GM12878 (cell line): Measurements from ENCODE around the gene HCK. TPM values are rescaled to one million over a fixed set of nuclear protein-coding genes. Genes with fewer than 3 reads are reported as not detected.

ENCODE experiments used
- ATAC-seq: fragments of 200-7000 bp; cut with Tn5 transposase; 3 replicates; pipeline ENCODE4 v1.9.1; 2020; ENCODE audit warnings: mild to moderate bottlenecking, moderate library complexity
- BruUV-seq: library from RNA; stranded (reverse); fragments of 400-500 nt; replicated peaks from 2 replicates; lab custom pipeline; 2021; lab: Mats Ljungman, UMichigan
- CTCF ChIA-PET: fragments of 300-600 bp; sonication (Branson Sonifier 250); formaldehyde crosslinking; extraction: SDS; loops from one replicate; lab custom pipeline; 2021; ENCODE audit warnings: inconsistent platforms; lab: Yijun Ruan, JAX
- POLR2A ChIA-PET: fragments of 350-600 bp; formaldehyde crosslinking; extraction: SDS; loops from one replicate; lab custom pipeline; 2021; ENCODE audit warnings: inconsistent platforms; lab: Charles Lee
- RAD21 ChIA-PET: fragments of 300-600 bp; sonication (Branson Sonifier 250); formaldehyde crosslinking; loops from one replicate; lab custom pipeline; 2023; ENCODE audit warnings: antibody characterized with exemption; ENCODE audit not compliant: unreplicated experiment; lab: Charles Lee
- SMC1A ChIA-PET: fragments of 300-600 bp; sonication (Branson Sonifier 250); formaldehyde crosslinking; loops from one replicate; lab custom pipeline; 2023; ENCODE audit not compliant: unreplicated experiment, uncharacterized antibody; lab: Charles Lee
- DNase-seq: peaks from one replicate; pipeline ENCODE4 v3.0.0-alpha.2; 2011; ENCODE audit warnings: low read depth, low spot score
- FAIRE-seq: peaks from 3 replicates; lab custom pipeline; 2011; peaks lifted over from hg19 to GRCh38; lab: Jason Lieb, UNC
- H2AFZ ChIP-seq: 2 replicates; pipeline ENCODE4 v1.6.0; 2011; ENCODE audit warnings: low read depth, low read length, control low read depth; ENCODE audit not compliant: control insufficient read depth
- H3K27ac ChIP-seq: 2 replicates; pipeline ENCODE4 v1.5.1; 2011; ENCODE audit warnings: control low read depth; ENCODE audit not compliant: control insufficient read depth, insufficient read depth
- H3K27me3 ChIP-seq, 2 experiments: replicated peaks in 1 of 2; 2 replicates each; pipeline versions ENCODE4 v1.6.0 to v1.6.1; 2011; ENCODE audit warnings: low read length in 1 of 2; ENCODE audit not compliant: control insufficient read depth in 2 of 2, insufficient read depth in 2 of 2
- H3K36me3 ChIP-seq, 2 experiments: 2 replicates each; pipeline ENCODE4 v1.5.1; 2011; ENCODE audit warnings: low read length in 1 of 2; ENCODE audit not compliant: control insufficient read depth in 2 of 2, insufficient read depth in 2 of 2
- H3K4me1 ChIP-seq: 2 replicates; pipeline ENCODE4 v1.6.1; 2011; ENCODE audit warnings: mild to moderate bottlenecking, low read length, moderate library complexity, mixed read lengths; ENCODE audit not compliant: control insufficient read depth, insufficient read depth
- H3K4me2 ChIP-seq: 2 replicates; pipeline ENCODE4 v1.6.0; 2011; ENCODE audit warnings: control low read depth; ENCODE audit not compliant: control insufficient read depth, insufficient read depth
- H3K4me3 ChIP-seq: fragments of 200-600 bp; sonication (generic); 2 replicates; pipeline ENCODE4 v1.5.1; 2016
- H3K79me2 ChIP-seq: 2 replicates; pipeline ENCODE4 v1.6.0; 2011; ENCODE audit warnings: low read length; ENCODE audit not compliant: control insufficient read depth, insufficient read depth
- H3K9ac ChIP-seq: 2 replicates; pipeline ENCODE4 v1.8.0; 2011; ENCODE audit warnings: low read length, control low read depth, mixed read lengths; ENCODE audit not compliant: control insufficient read depth, insufficient read depth
- H3K9me3 ChIP-seq: replicated peaks from 3 replicates; pipeline ENCODE4 v1.5.1; 2011; ENCODE audit warnings: mild to moderate bottlenecking, low read length; ENCODE audit not compliant: control insufficient read depth, insufficient read depth
- H4K20me1 ChIP-seq: 2 replicates; pipeline ENCODE4 v1.6.0; 2011; ENCODE audit not compliant: control insufficient read depth, insufficient read depth
- CUX1 ChIP-seq: IDR thresholded peaks from 2 replicates; pipeline ENCODE4 v1.6.1; 2012; ENCODE audit warnings: improper control_type of control experiment, low read depth, low read length; ENCODE audit not compliant: insufficient replicate concordance
- FOXK2 ChIP-seq: fragments of 450-650 bp; IDR thresholded peaks from 2 replicates; pipeline ENCODE4 v1.6.1; 2017; ENCODE audit warnings: mild to moderate bottlenecking, moderate library complexity
- GATAD2B ChIP-seq: fragments of 450-650 bp; conservative IDR thresholded peaks from 2 replicates; pipeline ENCODE4 v1.6.1; 2017; ENCODE audit warnings: low read depth, mild to moderate bottlenecking, moderate library complexity
- IRF4 ChIP-seq: IDR thresholded peaks from 2 replicates; pipeline ENCODE4 v1.6.1; 2011; ENCODE audit warnings: low read depth, low read length
- IRF5 ChIP-seq: fragments of 450-650 bp; IDR thresholded peaks from 2 replicates; pipeline ENCODE4 v1.6.1; 2017; ENCODE audit warnings: borderline replicate concordance
- RAD51 ChIP-seq: fragments of 450-650 bp; IDR thresholded peaks from 2 replicates; pipeline ENCODE4 v1.6.1; 2016; ENCODE audit warnings: moderate library complexity, mild to moderate bottlenecking, inconsistent platforms
- SPI1 ChIP-seq: IDR thresholded peaks from 2 replicates; pipeline ENCODE4 v1.6.1; 2011; ENCODE audit warnings: low read depth, mild to moderate bottlenecking, low read length, moderate library complexity, borderline replicate concordance; ENCODE audit not compliant: insufficient read depth
- ZNF384 ChIP-seq: IDR thresholded peaks from 2 replicates; pipeline ENCODE4 v1.6.1; 2012; ENCODE audit warnings: low read depth, mild to moderate bottlenecking, low read length, improper control_type of control experiment, borderline replicate concordance
- WGBS: methylation state at CpG from one replicate; pipeline ENCODE4 v1.1.6; 2016; ENCODE audit warnings: low lambda C conversion rate; ENCODE audit not compliant: insufficient replicate concordance, insufficient coverage; ENCODE audit errors: missing lambda C conversion rate; 5-methylcytosine and 5-hydroxymethylcytosine counted together
- in situ Hi-C: fragments of 300-500 bp; cut with MboI; formaldehyde crosslinking; loops from 9 replicates; pipeline ENCODE4 v1.14.3; 2018; ENCODE audit warnings: mixed read lengths
- intact Hi-C: fragments of 100-400 bp; cut with micrococcal nuclease; formaldehyde crosslinking; loops from one replicate; pipeline ENCODE4 v1.14.2; 2022; ENCODE audit not compliant: unreplicated experiment
- polyA plus RNA-seq, 11 experiments: library from polyadenylated mRNA; depleted of rRNA in 4 of 11; unstranded in 6 of 11; stranded (reverse) in 5 of 11; fragments of >200 nt; fragmentation: Nextera tagmentation in 4 of 11; fragmentation: Illumina TruSeq in 1 of 11; extraction: Ambion mirVana in 4 of 11; extraction: Trizol in 1 of 11; gene quantifications; 1 replicate in 1 of 11; 2 replicates in 10 of 11; pipeline versions ENCODE4 v1.2.1 to v1.2.3, GENCODE V29; 2011 to 2016; ENCODE audit warnings: inconsistent platforms in 2 of 11, missing spikeins in 2 of 11, low read depth in 1 of 11
- total RNA-seq, 4 experiments: library from RNA; depleted of rRNA in 3 of 4; stranded (reverse); fragments of >200 nt in 3 of 4; fragmentation: Illumina TruSeq in 1 of 4; extraction: Trizol in 1 of 4; gene quantifications; 2 replicates each; pipeline versions ENCODE4 v1.2.1 to v1.2.3, GENCODE V29; 2013 to 2021

The HCK gene
- total and polyA plus RNA-seq, 10 of the 15 experiments (the other 5 are each of a cell fraction or from before 2014, with no cell fraction given), result 1.3 to 30.3 (median 18.5) TPM

GRCh38 chr20:32063695-32064094 is 11.7 kb downstream of the HCK start:
- no peak overlapping the region for H3K4me3 ChIP-seq
- POLR2A ChIA-PET, result interaction anchor here (0.6 to 5.5 kb wide), 12 partner anchors 7 to 292 kb away, joined by 3 to 86 read pairs (median 5); partner anchors contain the start of gene HCK
- no peak for TF ChIP-seq IRF5
- peak; percentile 72; the same call in 1 of the 2 replicates for TF ChIP-seq RAD51
- TF ChIP-seq ZNF384, result peak; percentile 50; the same call in 1 of the 2 replicates
- TF ChIP-seq, all 136 proteins: peak for 2
- 83% methylated on average over 4 of the region's 4 CpGs for WGBS
- no TSS peak for BruUV-seq
- Histone ChIP-seq H3K36me3 (no peaks in the 10 kb centered on the region), H3K9ac (no peak overlapping the region), H3K4me1 (peaks cover 40% of the 10 kb centered on the region), H3K27me3 (no peaks in the 10 kb centered on the region), H4K20me1 (no peaks in the 10 kb centered on the region), H3K79me2 (no peaks in the 10 kb centered on the region), H2AFZ (no peak overlapping the region), H3K27ac (peak overlapping the region; percentile 51), H3K4me2 (peak overlapping the region; percentile 40), H3K9me3 (no peaks in the 10 kb centered on the region; the same call in 2 of the 3 replicates)
- in situ Hi-C loops (no loop called here), intact Hi-C loops (loop anchor here (2.0 kb wide), 1 partner anchor 29 kb away; no protein-coding TSS in a partner anchor)
- no peak for FAIRE-seq
- RAD21 ChIA-PET, result interaction anchor here (2.3 to 17.3 kb wide), 5 partner anchors 8 to 29 kb away, joined by 10 to 215 read pairs (median 53); partner anchors contain the start of gene HCK
- SMC1A ChIA-PET, result interaction anchor here (1.2 to 8.7 kb wide), 11 partner anchors 8 to 222 kb away, joined by 3 to 108 read pairs (median 8); partner anchors contain the start of gene PDRG1
- no peak; the same call in 2 of the 3 replicates for ATAC-seq
- DNase-seq, result no peak
- CTCF ChIA-PET, result interaction anchor here (0.7 to 7.3 kb wide), 8 partner anchors 9 to 111 kb away, joined by 3 to 85 read pairs (median 7); partner anchors contain the start of gene PDRG1

GRCh38 chr20:32064667-32065066 is 12.6 kb downstream of the HCK start:
- POLR2A ChIA-PET, result interaction anchor here (0.7 to 5.5 kb wide), 7 partner anchors 8 to 33 kb away, joined by 3 to 86 read pairs (median 16); partner anchors contain the start of gene HCK
- no peak overlapping the region for H3K4me3 ChIP-seq
- RAD21 ChIA-PET, result interaction anchor here (0.8 to 17.3 kb wide), 8 partner anchors 8 to 141 kb away, joined by 3 to 215 read pairs (median 16); partner anchors contain the start of gene HCK
- WGBS, result 27% methylated on average over 7 of the region's 7 CpGs
- no peaks in the 10 kb centered on the region for H4K20me1 ChIP-seq
- DNase-seq (peak; percentile 74), FAIRE-seq (no peak), ATAC-seq (peak; percentile 20)
- in situ Hi-C loops (no loop called here), intact Hi-C loops (no loop called here)
- no peak overlapping the region for H2AFZ ChIP-seq
- SMC1A ChIA-PET, result interaction anchor here (0.8 to 8.7 kb wide), 12 partner anchors 9 to 221 kb away, joined by 3 to 108 read pairs (median 6); no protein-coding TSS in a partner anchor
- peaks cover 50% of the 10 kb centered on the region for H3K4me1 ChIP-seq
- no peaks in the 10 kb centered on the region for H3K36me3 ChIP-seq
- CTCF ChIA-PET, result interaction anchor here (0.9 to 7.3 kb wide), 9 partner anchors 12 to 145 kb away, joined by 3 to 85 read pairs (median 4); partner anchors contain the start of gene PDRG1
- no peak overlapping the region for H3K4me2 ChIP-seq
- no TSS peak for BruUV-seq
- peak overlapping the region; percentile 40; the same call in 1 of the 2 replicates for H3K9ac ChIP-seq
- no peaks in the 10 kb centered on the region for H3K79me2 ChIP-seq
- H3K27ac ChIP-seq, result peak overlapping the region; percentile 84
- no peaks in the 10 kb centered on the region; the same call in 2 of the 3 replicates for H3K9me3 ChIP-seq
- H3K27me3 ChIP-seq, result no peaks in the 10 kb centered on the region
- 0 out of 2 replicates have a peak, but pooled peaks have one; percentile 3 for TF ChIP-seq SPI1
- TF ChIP-seq FOXK2, result no peak
- TF ChIP-seq GATAD2B, result peak; percentile 85
- peak; percentile 85 for TF ChIP-seq CUX1
- TF ChIP-seq IRF4, result peak; percentile 37; the same call in 1 of the 2 replicates
